Tibial nerve (tissue), 4 donors: Measurements from ENCODE around the gene CA10. TPM values are rescaled to one million over a fixed set of nuclear protein-coding genes. Genes with fewer than 3 reads are reported as not detected.

Source experiments
- DNase-seq, 2 donors: peaks; one replicate each; pipeline ENCODE4 v3.0.0-alpha.2; 2019; ENCODE audit warnings: low spot score in 2 of 2
- H3K27ac ChIP-seq, 4 donors: fragments of 200-600 bp; sonication (generic) in 3 of 4; one replicate each; pipeline ENCODE4 v1.5.1; 2017 to 2019; ENCODE audit warnings: mild to moderate bottlenecking in 1 of 4
- H3K27me3 ChIP-seq, 2 donors: fragments of 200-600 bp; sonication (generic) in 1 of 2; one replicate each; pipeline versions ENCODE4 v1.5.1 to v1.6.0; 2017 to 2019
- H3K36me3 ChIP-seq, 3 donors: fragments of 200-600 bp; sonication (generic); one replicate each; pipeline ENCODE4 v1.5.1; 2018 to 2019
- H3K4me1 ChIP-seq, 4 donors: fragments of 200-600 bp; sonication (generic) in 3 of 4; one replicate each; pipeline ENCODE4 v1.5.1; 2017 to 2019
- H3K4me3 ChIP-seq, 4 donors: fragments of 200-600 bp; sonication (generic) in 3 of 4; one replicate each; pipeline ENCODE4 v1.5.1; 2017 to 2019; ENCODE audit warnings: mild to moderate bottlenecking in 1 of 4, moderate library complexity in 1 of 4
- H3K9me3 ChIP-seq, 4 donors: fragments of 200-600 bp; sonication (generic) in 3 of 4; one replicate each; pipeline ENCODE4 v1.5.1; 2017 to 2019
- EP300 ChIP-seq, 2 donors: sonication (generic); formaldehyde crosslinking; IDR thresholded peaks; one replicate each; pipeline ENCODE4 v1.6.1; 2017; ENCODE audit warnings: antibody characterized with exemption in 2 of 2, mild to moderate bottlenecking in 1 of 2
- POLR2A ChIP-seq, 2 donors: fragments of 450-650 bp; IDR thresholded peaks; one replicate each; pipeline ENCODE4 v1.6.1; 2017; ENCODE audit warnings: antibody characterized with exemption in 2 of 2, mild to moderate bottlenecking in 2 of 2, moderate library complexity in 2 of 2
- WGBS, 2 donors: methylation state at CpG; one replicate each; pipeline ENCODE4 v1.1.5; 2018; 5-methylcytosine and 5-hydroxymethylcytosine counted together
- total RNA-seq, 4 donors: library from RNA; depleted of rRNA; stranded (reverse); fragments of >200 nt; gene quantifications; one replicate each; pipeline ENCODE4 v1.1.0, GENCODE V29; 2016
- TF ChIP-seq, protein P1 (sequence below), 5 experiments: fragments of 200-600 bp in 3 of 5; fragments of 450-650 bp in 2 of 5; sonication (generic) in 3 of 5; IDR thresholded peaks; one replicate each; pipeline ENCODE4 v1.5.1; 2016 to 2019; ENCODE audit warnings: antibody characterized with exemption in 5 of 5, mild to moderate bottlenecking in 3 of 5, moderate library complexity in 2 of 5

Gene CA10
- total RNA-seq, 4 donors from 2014 or later = not detected

- Histone ChIP-seq H3K4me3 (no peak overlapping the region), H3K4me1 (no peaks in the 10 kb centered on the region), H3K36me3 (no peaks in the 10 kb centered on the region), H3K27me3 (no peaks in the 10 kb centered on the region), H3K27ac (no peak overlapping the region), H3K9me3 (no peaks in the 10 kb centered on the region)
- 3 to 8% methylated on average over 2 of the region's 2 CpGs for WGBS, 2 donors
- DNase-seq = no peak
- TF ChIP-seq EP300 (IDR thresholded peaks at IDR 0.05) (no peak), POLR2A (IDR thresholded peaks at IDR 0.05) (no peak)
- TF ChIP-seq, protein P1, sequence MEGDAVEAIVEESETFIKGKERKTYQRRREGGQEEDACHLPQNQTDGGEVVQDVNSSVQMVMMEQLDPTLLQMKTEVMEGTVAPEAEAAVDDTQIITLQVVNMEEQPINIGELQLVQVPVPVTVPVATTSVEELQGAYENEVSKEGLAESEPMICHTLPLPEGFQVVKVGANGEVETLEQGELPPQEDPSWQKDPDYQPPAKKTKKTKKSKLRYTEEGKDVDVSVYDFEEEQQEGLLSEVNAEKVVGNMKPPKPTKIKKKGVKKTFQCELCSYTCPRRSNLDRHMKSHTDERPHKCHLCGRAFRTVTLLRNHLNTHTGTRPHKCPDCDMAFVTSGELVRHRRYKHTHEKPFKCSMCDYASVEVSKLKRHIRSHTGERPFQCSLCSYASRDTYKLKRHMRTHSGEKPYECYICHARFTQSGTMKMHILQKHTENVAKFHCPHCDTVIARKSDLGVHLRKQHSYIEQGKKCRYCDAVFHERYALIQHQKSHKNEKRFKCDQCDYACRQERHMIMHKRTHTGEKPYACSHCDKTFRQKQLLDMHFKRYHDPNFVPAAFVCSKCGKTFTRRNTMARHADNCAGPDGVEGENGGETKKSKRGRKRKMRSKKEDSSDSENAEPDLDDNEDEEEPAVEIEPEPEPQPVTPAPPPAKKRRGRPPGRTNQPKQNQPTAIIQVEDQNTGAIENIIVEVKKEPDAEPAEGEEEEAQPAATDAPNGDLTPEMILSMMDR (IDR thresholded peaks at IDR 0.05) = no peak
These were observed 206.8 kb downstream of the CA10 start for GRCh38 chr17:51951741-51952140.

DNA sequence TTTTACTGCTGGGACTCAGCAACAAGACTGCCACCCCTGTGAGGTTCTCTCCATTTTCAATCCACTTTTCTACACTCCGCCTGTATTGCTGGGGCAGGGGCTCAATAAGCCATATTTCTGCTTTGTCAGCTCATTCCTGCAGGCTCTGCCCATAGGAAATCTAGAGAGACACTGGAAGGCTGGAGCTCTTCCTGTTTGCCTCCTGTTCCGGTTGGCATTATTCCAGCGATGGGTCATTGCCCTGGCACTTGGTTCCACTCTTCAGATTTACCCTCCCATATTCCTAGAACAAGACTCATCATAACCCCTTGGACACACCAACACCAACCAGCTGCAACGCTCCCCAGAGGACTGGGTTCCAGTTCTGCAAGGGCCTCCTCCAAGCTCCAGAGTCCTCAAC, 210.4 kb downstream of the CA10 start:
- 91 to 92% methylated on average over 4 of the region's 4 CpGs for WGBS, 2 donors
- Histone ChIP-seq H3K36me3 (no peaks in the 10 kb centered on the region), H3K27ac (no peak overlapping the region), H3K9me3 (no peaks in the 10 kb centered on the region), H3K4me1 (no peaks in the 10 kb centered on the region), H3K27me3 (no peaks in the 10 kb centered on the region), H3K4me3 (no peak overlapping the region)
- TF ChIP-seq POLR2A (IDR thresholded peaks at IDR 0.05) (no peak), EP300 (IDR thresholded peaks at IDR 0.05) (no peak)
- TF ChIP-seq, protein P1 (IDR thresholded peaks at IDR 0.05) = no peak
- DNase-seq = no peak

DNA sequence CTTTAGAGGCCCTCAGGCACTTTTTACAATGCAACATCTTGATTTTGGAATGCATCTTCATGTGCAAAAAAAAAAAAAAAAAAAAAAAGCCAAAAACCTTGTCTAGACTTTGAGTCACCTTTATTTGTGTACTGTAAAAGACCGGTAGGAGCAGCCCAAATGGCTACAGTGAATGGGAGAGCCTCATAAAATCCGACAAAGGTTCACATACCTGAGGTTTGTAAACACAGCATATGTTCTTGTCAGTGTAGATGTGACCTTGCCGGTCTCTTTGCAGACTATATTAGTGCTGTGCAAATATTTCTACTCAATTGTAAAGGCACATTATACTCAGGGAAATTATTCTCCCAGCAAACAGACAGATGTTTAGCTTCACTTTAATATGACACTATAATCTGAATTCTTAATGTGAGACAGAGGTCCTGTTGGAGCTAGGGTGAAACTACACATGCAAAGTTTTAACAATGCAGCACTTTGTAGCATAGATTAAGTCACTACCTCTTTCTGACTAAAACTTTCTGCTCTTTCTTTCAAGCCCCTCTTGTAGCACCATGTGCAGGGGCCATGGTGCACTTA, 211.3 kb downstream of the CA10 start:
- 72 to 74% methylated on average over 3 of the region's 3 CpGs for WGBS, 2 donors
- TF ChIP-seq, protein P1 (IDR thresholded peaks at IDR 0.05) = no peak
- TF ChIP-seq EP300 (IDR thresholded peaks at IDR 0.05) (no peak), POLR2A (IDR thresholded peaks at IDR 0.05) (no peak)
- Histone ChIP-seq H3K27me3 (no peaks in the 10 kb centered on the region), H3K4me3 (no peak overlapping the region), H3K9me3 (no peaks in the 10 kb centered on the region), H3K36me3 (no peaks in the 10 kb centered on the region), H3K4me1 (no peaks in the 10 kb centered on the region), H3K27ac (no peak overlapping the region)
- no peak for DNase-seq

DNA sequence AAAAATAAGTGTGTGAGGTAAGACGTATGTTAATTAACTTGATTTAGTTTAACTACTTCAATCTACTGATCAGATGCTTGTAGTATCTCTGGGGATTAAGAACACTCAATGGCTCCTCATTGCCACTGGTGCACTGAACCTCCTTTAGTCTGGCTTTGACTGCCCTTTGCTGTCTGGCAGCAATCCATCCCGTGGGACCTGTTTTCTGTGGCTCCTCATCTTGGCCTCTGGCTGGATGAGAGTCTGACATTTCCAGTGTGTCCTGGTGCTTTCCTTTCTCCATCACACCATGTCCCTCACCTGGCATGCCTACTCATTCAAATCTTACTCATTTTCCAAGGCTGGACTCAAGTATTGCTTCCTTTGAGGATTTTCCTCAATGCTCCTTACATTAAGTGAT, 212.2 kb downstream of the CA10 start:
- no peak overlapping the region for H3K4me3 ChIP-seq
- H3K4me1 ChIP-seq = no peaks in the 10 kb centered on the region
- H3K9me3 ChIP-seq = no peaks in the 10 kb centered on the region
- H3K27ac ChIP-seq = no peak overlapping the region
- 75 to 83% methylated on average over 2 of the region's 2 CpGs for WGBS, 2 donors
- TF ChIP-seq POLR2A (IDR thresholded peaks at IDR 0.05) (no peak), EP300 (IDR thresholded peaks at IDR 0.05) (no peak)
- TF ChIP-seq, protein P1 (IDR thresholded peaks at IDR 0.05) = no peak
- no peak for DNase-seq
- H3K27me3 ChIP-seq = no peaks in the 10 kb centered on the region
- no peaks in the 10 kb centered on the region for H3K36me3 ChIP-seq

DNA sequence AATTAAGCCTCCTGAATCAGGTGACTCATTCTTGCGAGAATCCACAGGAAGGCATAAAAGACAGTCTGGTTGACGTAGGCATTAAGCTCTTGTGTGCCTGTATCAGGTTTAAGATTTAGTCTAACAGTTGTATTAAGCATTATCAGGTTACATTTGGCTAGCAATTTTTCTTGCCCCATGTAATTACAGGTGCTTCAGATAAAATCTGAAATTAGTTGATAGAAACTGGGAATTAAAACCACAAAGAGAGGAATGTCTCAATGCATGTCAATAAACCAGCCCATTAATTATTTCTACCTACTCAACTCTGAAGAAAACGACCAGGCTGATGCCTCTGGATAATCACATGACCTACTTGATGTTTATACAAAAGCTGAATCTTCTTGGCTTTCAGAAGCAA, 217.2 kb downstream of the CA10 start:
- TF ChIP-seq POLR2A (IDR thresholded peaks at IDR 0.05) = no peak
- TF ChIP-seq, protein P1 (IDR thresholded peaks at IDR 0.05) = no peak
- no peak for TF ChIP-seq EP300 (IDR thresholded peaks at IDR 0.05)
- no peaks in the 10 kb centered on the region for H3K9me3 ChIP-seq
- no peaks in the 10 kb centered on the region for H3K4me1 ChIP-seq
- H3K27me3 ChIP-seq = no peaks in the 10 kb centered on the region
- H3K4me3 ChIP-seq = no peak overlapping the region
- WGBS, 2 donors = 57 to 63% methylated on average over 3 of the region's 3 CpGs
- H3K36me3 ChIP-seq = no peaks in the 10 kb centered on the region
- no peak for DNase-seq
- no peak overlapping the region for H3K27ac ChIP-seq
